Measurements from ENCODE around the gene ZNF688. TPM values are rescaled to one million over a fixed set of nuclear protein-coding genes. Genes with fewer than 3 reads are reported as not detected.
"Not testable (repeated sequence)": the region's sequence is repeated elsewhere in the genome, so short reads cannot be mapped to it uniquely, and the experiment has no call there.

The ZNF688 gene
- total and polyA plus RNA-seq, 2 experiments from 2014 or later, result 4.0 to 4.4 TPM

DNA sequence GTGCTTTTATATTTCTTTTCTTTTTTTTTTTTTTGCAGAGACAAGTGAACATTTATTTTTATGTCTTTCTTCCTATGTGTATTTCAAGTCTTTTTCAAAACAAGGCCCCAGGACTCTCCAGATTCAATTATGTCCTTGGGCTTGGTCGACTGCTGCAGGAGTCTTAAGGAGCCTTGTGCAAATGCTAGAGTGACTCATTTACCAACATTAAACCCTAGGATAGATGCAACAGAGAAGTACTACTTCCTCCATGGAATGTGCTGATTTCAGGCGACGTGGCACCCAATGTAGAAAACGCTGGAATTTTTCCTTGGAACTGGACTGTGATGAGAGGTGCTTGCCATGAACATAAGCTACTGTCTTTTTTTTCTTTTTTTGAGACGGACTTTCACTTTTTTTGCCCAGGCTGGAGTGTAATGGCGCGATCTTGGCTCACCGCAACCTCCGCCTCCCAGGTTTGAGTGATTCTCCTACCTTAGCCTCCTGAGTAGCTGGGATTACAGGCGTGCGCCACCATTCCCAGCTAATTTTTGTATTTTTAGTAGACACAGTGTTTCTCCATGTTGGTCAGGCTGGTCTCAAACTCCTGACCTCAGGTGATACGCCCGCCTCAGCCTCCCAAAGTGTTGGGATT, 35.0 kb downstream of the ZNF688 start:
- H3K9me2 ChIP-seq (ENCODE audit: insufficient read depth); ATAC-seq; H4K20me1 ChIP-seq (replicated peaks; ENCODE audit: insufficient read depth); H3K36me3 ChIP-seq (ENCODE audit: insufficient read depth); H3K9me3 Mint-ChIP-seq; H2AFZ ChIP-seq; DNase-seq (ENCODE audit: low spot score); H3K79me2 ChIP-seq (replicated peaks; ENCODE audit: insufficient read depth); H3K27me3 ChIP-seq (ENCODE audit: insufficient read depth): not testable (repeated sequence)
- peak overlapping the region; percentile 67 for H3K4me3 ChIP-seq
- Mint-ChIP-seq H3K27me3 (ENCODE audit: insufficient read depth, low read depth, poor library complexity) (peaks cover 12% of the 10 kb centered on the region), H3K27ac (peak overlapping the region; percentile 86), H3K4me1 (peaks cover 23% of the 10 kb centered on the region), H3K36me3 (ENCODE audit: low read depth) (peaks cover 19% of the 10 kb centered on the region), H3K4me3 (peak overlapping the region; percentile 82)
- H3F3A ChIP-seq (replicated peaks; ENCODE audit: low read depth), result peaks cover 24% of the 10 kb centered on the region
- peaks cover 22% of the 10 kb centered on the region for H3K4me1 ChIP-seq (ENCODE audit: insufficient read depth)
- peak overlapping the region; percentile 82 for H3K4me2 ChIP-seq
- H3K27ac ChIP-seq (ENCODE audit: low read depth), result peak overlapping the region; percentile 100

DNA sequence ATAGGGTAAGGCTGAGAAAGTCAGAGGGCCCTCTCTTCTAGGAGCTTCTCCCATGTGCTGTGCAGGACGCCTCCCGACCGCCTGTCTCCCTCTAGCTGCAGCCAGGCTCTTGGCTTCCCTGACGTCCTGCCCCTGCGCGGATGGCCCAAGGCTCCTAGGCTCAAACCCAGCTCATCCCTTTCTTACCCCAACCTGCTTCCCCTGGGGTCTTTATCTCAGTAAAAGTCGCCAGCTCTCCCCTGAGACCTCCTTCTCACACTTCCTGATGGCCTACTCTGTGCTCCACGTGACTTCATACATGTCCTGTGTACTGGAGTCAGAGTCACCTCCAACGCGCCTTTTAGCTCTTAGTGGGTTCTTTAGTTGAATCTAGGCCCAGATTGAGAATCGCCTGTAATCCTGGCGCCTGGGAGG, 35.7 kb downstream of the ZNF688 start:
- no peaks in the 10 kb centered on the region for H3K36me3 ChIP-seq (ENCODE audit: insufficient read depth)
- H3K4me1 ChIP-seq (ENCODE audit: insufficient read depth), result peaks cover 16% of the 10 kb centered on the region
- no peaks in the 10 kb centered on the region for H3K27me3 ChIP-seq (ENCODE audit: insufficient read depth)
- Mint-ChIP-seq H3K4me3 (peak overlapping the region; percentile 82), H3K9me3 (no peaks in the 10 kb centered on the region), H3K27ac (peak overlapping the region; percentile 96), H3K36me3 (ENCODE audit: low read depth) (peaks cover 26% of the 10 kb centered on the region), H3K4me1 (peaks cover 23% of the 10 kb centered on the region), H3K27me3 (ENCODE audit: insufficient read depth, low read depth, poor library complexity) (peaks cover 13% of the 10 kb centered on the region)
- no peak overlapping the region for H2AFZ ChIP-seq
- H3K4me3 ChIP-seq, result peak overlapping the region; percentile 67
- H3K27ac ChIP-seq (ENCODE audit: low read depth), result peak overlapping the region; percentile 100
- peak overlapping the region; percentile 82 for H3K4me2 ChIP-seq
- H4K20me1 ChIP-seq (replicated peaks; ENCODE audit: insufficient read depth), result no peaks in the 10 kb centered on the region
- ATAC-seq, result peak; percentile 73
- H3F3A ChIP-seq (replicated peaks; ENCODE audit: low read depth), result peaks cover 24% of the 10 kb centered on the region
- TF ChIP-seq ZNF331 (CRISPR knock-in tag; IDR thresholded peaks at IDR 0.05; ENCODE audit: low read depth), result no peak
- TF ChIP-seq, protein P1, sequence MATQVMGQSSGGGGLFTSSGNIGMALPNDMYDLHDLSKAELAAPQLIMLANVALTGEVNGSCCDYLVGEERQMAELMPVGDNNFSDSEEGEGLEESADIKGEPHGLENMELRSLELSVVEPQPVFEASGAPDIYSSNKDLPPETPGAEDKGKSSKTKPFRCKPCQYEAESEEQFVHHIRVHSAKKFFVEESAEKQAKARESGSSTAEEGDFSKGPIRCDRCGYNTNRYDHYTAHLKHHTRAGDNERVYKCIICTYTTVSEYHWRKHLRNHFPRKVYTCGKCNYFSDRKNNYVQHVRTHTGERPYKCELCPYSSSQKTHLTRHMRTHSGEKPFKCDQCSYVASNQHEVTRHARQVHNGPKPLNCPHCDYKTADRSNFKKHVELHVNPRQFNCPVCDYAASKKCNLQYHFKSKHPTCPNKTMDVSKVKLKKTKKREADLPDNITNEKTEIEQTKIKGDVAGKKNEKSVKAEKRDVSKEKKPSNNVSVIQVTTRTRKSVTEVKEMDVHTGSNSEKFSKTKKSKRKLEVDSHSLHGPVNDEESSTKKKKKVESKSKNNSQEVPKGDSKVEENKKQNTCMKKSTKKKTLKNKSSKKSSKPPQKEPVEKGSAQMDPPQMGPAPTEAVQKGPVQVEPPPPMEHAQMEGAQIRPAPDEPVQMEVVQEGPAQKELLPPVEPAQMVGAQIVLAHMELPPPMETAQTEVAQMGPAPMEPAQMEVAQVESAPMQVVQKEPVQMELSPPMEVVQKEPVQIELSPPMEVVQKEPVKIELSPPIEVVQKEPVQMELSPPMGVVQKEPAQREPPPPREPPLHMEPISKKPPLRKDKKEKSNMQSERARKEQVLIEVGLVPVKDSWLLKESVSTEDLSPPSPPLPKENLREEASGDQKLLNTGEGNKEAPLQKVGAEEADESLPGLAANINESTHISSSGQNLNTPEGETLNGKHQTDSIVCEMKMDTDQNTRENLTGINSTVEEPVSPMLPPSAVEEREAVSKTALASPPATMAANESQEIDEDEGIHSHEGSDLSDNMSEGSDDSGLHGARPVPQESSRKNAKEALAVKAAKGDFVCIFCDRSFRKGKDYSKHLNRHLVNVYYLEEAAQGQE (IDR thresholded peaks at IDR 0.05; ENCODE audit: unreplicated experiment), result no peak
- TF ChIP-seq, protein P2, sequence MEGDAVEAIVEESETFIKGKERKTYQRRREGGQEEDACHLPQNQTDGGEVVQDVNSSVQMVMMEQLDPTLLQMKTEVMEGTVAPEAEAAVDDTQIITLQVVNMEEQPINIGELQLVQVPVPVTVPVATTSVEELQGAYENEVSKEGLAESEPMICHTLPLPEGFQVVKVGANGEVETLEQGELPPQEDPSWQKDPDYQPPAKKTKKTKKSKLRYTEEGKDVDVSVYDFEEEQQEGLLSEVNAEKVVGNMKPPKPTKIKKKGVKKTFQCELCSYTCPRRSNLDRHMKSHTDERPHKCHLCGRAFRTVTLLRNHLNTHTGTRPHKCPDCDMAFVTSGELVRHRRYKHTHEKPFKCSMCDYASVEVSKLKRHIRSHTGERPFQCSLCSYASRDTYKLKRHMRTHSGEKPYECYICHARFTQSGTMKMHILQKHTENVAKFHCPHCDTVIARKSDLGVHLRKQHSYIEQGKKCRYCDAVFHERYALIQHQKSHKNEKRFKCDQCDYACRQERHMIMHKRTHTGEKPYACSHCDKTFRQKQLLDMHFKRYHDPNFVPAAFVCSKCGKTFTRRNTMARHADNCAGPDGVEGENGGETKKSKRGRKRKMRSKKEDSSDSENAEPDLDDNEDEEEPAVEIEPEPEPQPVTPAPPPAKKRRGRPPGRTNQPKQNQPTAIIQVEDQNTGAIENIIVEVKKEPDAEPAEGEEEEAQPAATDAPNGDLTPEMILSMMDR (conservative IDR thresholded peaks at IDR 0.05; ENCODE audit: low read depth in 2 of 2), result peak; percentile 43 to 60
- peaks cover 6% of the 10 kb centered on the region; the same call in 1 of the 2 replicates for H3K79me2 ChIP-seq (replicated peaks; ENCODE audit: insufficient read depth)
- peak; percentile 87 for DNase-seq (ENCODE audit: low spot score)
- no peaks in the 10 kb centered on the region for H3K9me2 ChIP-seq (ENCODE audit: insufficient read depth)

Measured in GM23338 (cell line).